AG09309 (cell line): ENCODE data around the gene CHD9.

Experiments
- DNase-seq: peaks from one replicate; pipeline ENCODE4 v3.0.0-alpha.2; 2010; ENCODE audit warnings: low read depth
- H3K4me3 ChIP-seq: 2 replicates; pipeline ENCODE4 v1.5.1; 2011; ENCODE audit warnings: mild to moderate bottlenecking, low read depth, low read length, moderate library complexity; ENCODE audit not compliant: control insufficient read depth
- TF ChIP-seq, protein P1 (sequence below): IDR thresholded peaks from 2 replicates; pipeline ENCODE4 v1.5.1; 2011; ENCODE audit warnings: mild to moderate bottlenecking, low read depth, low read length, inconsistent platforms; ENCODE audit not compliant: insufficient read depth, control insufficient read depth; ENCODE audit errors: missing control alignments

CHD9 gene

DNA sequence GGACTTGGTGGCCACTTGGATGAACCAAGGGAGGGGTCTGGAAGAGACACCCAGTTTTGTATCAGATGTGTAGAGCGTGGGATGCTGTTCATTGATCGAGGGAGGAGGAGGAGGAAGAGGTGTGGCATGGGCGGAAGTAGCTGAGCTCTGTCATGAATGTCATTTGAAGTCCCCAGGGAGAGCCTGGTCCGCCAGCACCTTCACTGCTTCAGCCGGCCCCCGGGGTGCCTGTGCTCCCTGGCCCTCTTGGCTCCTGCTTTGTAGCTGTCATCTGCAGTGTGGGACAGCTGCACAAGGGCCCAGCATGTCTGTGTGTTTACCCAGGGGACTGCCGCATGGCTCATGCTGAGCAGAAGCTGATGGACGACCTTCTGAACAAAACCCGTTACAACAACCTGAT, 304.1 kb downstream of the CHD9 start:
- DNase-seq = no peak
- TF ChIP-seq, protein P1, sequence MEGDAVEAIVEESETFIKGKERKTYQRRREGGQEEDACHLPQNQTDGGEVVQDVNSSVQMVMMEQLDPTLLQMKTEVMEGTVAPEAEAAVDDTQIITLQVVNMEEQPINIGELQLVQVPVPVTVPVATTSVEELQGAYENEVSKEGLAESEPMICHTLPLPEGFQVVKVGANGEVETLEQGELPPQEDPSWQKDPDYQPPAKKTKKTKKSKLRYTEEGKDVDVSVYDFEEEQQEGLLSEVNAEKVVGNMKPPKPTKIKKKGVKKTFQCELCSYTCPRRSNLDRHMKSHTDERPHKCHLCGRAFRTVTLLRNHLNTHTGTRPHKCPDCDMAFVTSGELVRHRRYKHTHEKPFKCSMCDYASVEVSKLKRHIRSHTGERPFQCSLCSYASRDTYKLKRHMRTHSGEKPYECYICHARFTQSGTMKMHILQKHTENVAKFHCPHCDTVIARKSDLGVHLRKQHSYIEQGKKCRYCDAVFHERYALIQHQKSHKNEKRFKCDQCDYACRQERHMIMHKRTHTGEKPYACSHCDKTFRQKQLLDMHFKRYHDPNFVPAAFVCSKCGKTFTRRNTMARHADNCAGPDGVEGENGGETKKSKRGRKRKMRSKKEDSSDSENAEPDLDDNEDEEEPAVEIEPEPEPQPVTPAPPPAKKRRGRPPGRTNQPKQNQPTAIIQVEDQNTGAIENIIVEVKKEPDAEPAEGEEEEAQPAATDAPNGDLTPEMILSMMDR = no peak
- no peak overlapping the region for H3K4me3 ChIP-seq

DNA sequence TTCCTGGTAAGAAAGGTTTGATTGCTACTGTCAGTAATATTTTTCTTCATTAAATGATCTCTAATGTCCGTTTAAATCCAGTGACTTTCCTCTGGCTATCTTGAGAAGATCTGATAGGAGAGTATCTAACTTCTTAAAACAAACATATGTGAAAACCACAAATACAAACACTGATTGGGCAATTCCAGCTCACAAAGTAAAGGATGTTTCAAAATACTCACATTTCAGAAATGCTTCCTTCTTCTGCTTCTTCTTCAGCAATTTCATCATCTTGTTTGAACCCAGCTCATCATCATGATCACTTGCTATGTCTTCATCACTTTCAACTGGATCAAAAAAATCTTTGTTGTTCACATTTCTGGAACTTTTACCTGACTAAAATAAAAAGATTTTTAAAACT, 315.1 kb downstream of the CHD9 start:
- TF ChIP-seq, protein P1 = no peak
- no peak overlapping the region for H3K4me3 ChIP-seq
- peak; percentile 18 for DNase-seq

DNA sequence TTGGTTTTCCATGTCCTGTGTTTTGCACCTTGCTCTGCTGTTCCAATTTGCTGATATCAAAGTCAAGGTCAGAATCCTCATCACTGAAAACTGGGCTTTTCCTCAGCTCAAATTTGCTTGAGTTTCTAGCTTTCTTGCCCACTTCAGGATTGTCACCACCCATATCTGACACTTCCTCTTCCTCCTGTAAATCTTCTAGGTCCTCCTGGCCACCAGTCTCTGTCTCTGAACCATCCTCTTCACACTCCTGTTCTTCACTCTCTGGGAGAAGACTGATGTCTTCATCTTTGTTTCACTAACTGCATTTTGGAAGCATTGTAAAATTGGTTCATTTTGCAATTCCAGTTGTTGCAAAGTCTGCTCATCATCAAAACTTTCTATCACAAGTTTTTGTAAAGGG, 316.0 kb downstream of the CHD9 start:
- no peak overlapping the region for H3K4me3 ChIP-seq
- TF ChIP-seq, protein P1 = no peak
- DNase-seq = no peak

DNA sequence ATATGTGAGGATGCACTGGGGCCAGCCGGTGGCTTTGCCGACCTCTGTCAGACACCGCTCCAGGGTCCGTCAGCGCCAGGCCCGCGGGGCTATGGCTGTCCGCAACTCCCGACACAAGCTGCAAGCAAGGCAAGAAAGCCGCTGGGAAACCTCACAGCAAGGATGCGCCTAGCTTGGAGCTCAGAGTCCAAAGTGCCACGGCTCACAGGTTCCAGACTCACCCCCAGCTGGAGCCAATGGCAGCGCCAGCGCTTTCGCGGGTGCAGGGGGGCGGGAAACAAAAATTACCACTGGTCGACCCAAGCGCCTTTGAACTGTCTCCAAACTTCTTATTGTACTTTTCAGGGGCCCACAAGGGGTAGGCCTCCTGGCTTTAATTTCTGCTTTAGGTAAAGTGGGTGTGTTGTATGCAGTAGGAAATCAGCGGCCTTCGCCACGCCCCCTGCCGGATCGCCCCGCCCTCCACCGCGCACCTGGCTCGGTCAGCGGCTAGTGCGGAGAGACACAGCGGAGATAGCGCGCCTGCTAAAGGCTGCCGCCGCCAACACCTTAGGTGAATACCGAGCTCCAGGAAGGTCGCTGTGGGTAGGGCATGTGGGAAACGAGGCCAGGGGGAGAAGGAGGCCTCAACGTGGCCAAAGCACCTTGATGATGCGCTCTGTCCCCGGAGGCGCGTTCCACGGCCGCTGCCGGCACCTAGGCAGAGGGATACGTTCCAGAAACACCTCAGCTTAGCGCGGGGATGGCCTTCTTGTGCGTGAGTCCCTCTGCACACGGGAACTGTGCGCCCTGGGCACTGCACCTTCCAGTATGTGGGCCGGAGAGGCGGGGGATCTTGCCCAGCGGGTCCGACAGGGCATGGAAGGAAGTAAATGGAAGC, 318.4 kb downstream of the CHD9 start:
- H3K4me3 ChIP-seq = no peak overlapping the region
- no peak for DNase-seq
- TF ChIP-seq, protein P1 = no peak

DNA sequence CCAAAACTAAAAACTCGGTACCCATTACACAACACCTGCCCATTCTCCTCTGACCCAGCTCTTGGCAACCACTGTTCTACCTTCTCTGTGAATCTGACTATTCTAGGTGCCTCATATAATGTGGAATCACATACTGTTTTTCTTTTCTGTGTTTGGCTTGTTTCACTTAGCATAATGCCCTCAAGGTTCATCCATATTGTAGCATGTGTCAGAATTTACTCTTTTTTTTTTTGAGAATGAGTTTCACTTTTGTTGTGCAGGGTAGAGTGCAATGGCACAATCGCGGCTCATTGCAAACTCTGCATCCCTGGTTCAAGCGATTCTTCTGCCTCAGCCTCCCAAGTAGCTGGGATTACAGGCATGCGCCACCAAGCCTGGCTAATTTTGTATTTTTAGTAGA, 320.0 kb downstream of the CHD9 start:
- no peak overlapping the region for H3K4me3 ChIP-seq
- TF ChIP-seq, protein P1 = no peak
- DNase-seq = no peak

DNA sequence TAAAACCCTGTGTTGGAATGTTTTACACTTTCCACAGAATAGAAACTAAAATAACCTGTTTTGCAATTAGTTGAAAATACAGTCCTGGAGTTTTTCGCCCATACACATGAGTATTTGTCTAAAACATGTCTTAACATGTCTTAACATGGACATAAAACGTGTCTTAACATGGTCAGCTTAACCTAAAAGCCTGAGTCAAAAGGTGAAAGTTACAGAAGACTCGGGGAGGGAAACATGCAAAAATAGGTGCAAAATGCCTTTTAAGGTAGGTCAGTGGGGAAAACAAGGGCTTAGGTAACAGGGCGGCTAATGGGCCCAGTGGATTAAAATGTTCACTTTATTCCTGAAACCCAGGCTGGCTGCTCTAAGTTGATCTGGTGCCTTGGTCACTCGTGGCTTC, 323.3 kb downstream of the CHD9 start:
- no peak for DNase-seq
- no peak overlapping the region for H3K4me3 ChIP-seq
- TF ChIP-seq, protein P1 = no peak
